H9 (cell line): ENCODE data around the gene DPH6. TPM values are rescaled to one million over a fixed set of nuclear protein-coding genes. Genes with fewer than 3 reads are reported as not detected.

ENCODE experiments used
- DNase-seq: peaks from one replicate; pipeline ENCODE4 v3.0.0-alpha.2; 2017
- H2AFZ ChIP-seq: one replicate; pipeline ENCODE4 v1.6.1; 2013; ENCODE audit warnings: mild to moderate bottlenecking, low read length, control low read depth, moderate library complexity
- H2AK5ac ChIP-seq: 2 replicates; pipeline ENCODE4 v1.6.1; 2013; ENCODE audit warnings: low read length, control low read depth, mixed read lengths; ENCODE audit not compliant: insufficient read length
- H2BK120ac ChIP-seq: one replicate; pipeline ENCODE4 v1.6.1; 2013; ENCODE audit warnings: low read depth, mild to moderate bottlenecking, low read length, control low read depth, inconsistent platforms; ENCODE audit not compliant: poor library complexity, severe bottlenecking
- H2BK12ac ChIP-seq: 2 replicates; pipeline ENCODE4 v1.6.1; 2013; ENCODE audit warnings: low read length, control low read depth, mixed read lengths, low read depth; ENCODE audit not compliant: insufficient read length
- H2BK15ac ChIP-seq: 2 replicates; pipeline ENCODE4 v1.6.1; 2013; ENCODE audit warnings: low read depth, low read length, control low read depth
- H2BK20ac ChIP-seq: one replicate; pipeline ENCODE4 v1.6.1; 2013; ENCODE audit warnings: low read depth, mild to moderate bottlenecking, low read length, control low read depth, inconsistent platforms; ENCODE audit not compliant: poor library complexity, severe bottlenecking
- H2BK5ac ChIP-seq: 2 replicates; pipeline ENCODE4 v1.6.1; 2013; ENCODE audit warnings: low read length, control low read depth, mixed read lengths; ENCODE audit not compliant: insufficient read length
- H3K14ac ChIP-seq: 2 replicates; pipeline ENCODE4 v1.6.1; 2013; ENCODE audit warnings: low read length, control low read depth; ENCODE audit not compliant: insufficient read depth
- H3K18ac ChIP-seq: 2 replicates; pipeline ENCODE4 v1.6.1; 2013; ENCODE audit warnings: low read depth, mild to moderate bottlenecking, mixed read lengths, low read length, control low read depth; ENCODE audit not compliant: insufficient read length
- H3K23ac ChIP-seq: 2 replicates; pipeline ENCODE4 v1.6.1; 2013; ENCODE audit warnings: low read length, control low read depth, mixed read lengths, low read depth; ENCODE audit not compliant: insufficient read length
- H3K23me2 ChIP-seq: 2 replicates; pipeline ENCODE4 v1.6.1; 2013; ENCODE audit warnings: low read depth, mild to moderate bottlenecking, mixed read lengths, low read length, control low read depth; ENCODE audit not compliant: insufficient read length, poor library complexity, severe bottlenecking
- H3K27ac ChIP-seq: 2 replicates; pipeline ENCODE4 v1.5.1; 2013; ENCODE audit warnings: low read length, control low read depth, mixed read lengths, low read depth; ENCODE audit not compliant: insufficient read length
- H3K27me3 ChIP-seq: 2 replicates; pipeline ENCODE4 v1.6.1; 2013; ENCODE audit warnings: low read length, control low read depth, inconsistent platforms; ENCODE audit not compliant: insufficient read depth
- H3K4ac ChIP-seq: 2 replicates; pipeline ENCODE4 v1.6.1; 2013; ENCODE audit warnings: low read depth, mild to moderate bottlenecking, control low read depth, inconsistent platforms, low read length, moderate library complexity
- H3K4me1 ChIP-seq: 2 replicates; pipeline ENCODE4 v1.6.1; 2013; ENCODE audit warnings: low read length, control low read depth, inconsistent platforms; ENCODE audit not compliant: insufficient read depth
- H3K4me2 ChIP-seq: 2 replicates; pipeline ENCODE4 v1.6.1; 2013; ENCODE audit warnings: low read length, control low read depth, mixed read lengths; ENCODE audit not compliant: insufficient read length, insufficient read depth
- H3K56ac ChIP-seq: 2 replicates; pipeline ENCODE4 v1.6.1; 2013; ENCODE audit warnings: low read depth, mild to moderate bottlenecking, mixed read lengths, low read length, control low read depth; ENCODE audit not compliant: insufficient read length
- H3K79me1 ChIP-seq: 2 replicates; pipeline ENCODE4 v1.6.1; 2013; ENCODE audit warnings: low read depth, mild to moderate bottlenecking, moderate library complexity, low read length, control low read depth, inconsistent platforms; ENCODE audit not compliant: insufficient read depth, poor library complexity, severe bottlenecking
- H3K79me2 ChIP-seq: 2 replicates; pipeline ENCODE4 v1.6.1; 2013; ENCODE audit warnings: low read length, control low read depth, inconsistent platforms; ENCODE audit not compliant: insufficient read depth
- H3K9ac ChIP-seq: 2 replicates; pipeline ENCODE4 v1.6.1; 2013; ENCODE audit warnings: low read length, control low read depth, mixed read lengths; ENCODE audit not compliant: insufficient read length; ENCODE audit errors: extremely low read depth
- H3K9me3 ChIP-seq: one replicate; pipeline ENCODE4 v1.6.1; 2013; ENCODE audit warnings: low read depth, low read length, inconsistent platforms; ENCODE audit not compliant: control insufficient read depth
- H3T11ph ChIP-seq: one replicate; pipeline ENCODE4 v1.6.1; 2013; ENCODE audit warnings: mild to moderate bottlenecking, low read length, control low read depth, inconsistent platforms
- H4K20me1 ChIP-seq: one replicate; pipeline ENCODE4 v1.6.1; 2013; ENCODE audit not compliant: control insufficient read depth, insufficient read length, insufficient read depth
- H4K5ac ChIP-seq: 2 replicates; pipeline ENCODE4 v1.6.1; 2013; ENCODE audit warnings: low read depth, mild to moderate bottlenecking, mixed read lengths, low read length, control low read depth; ENCODE audit not compliant: insufficient read length
- H4K8ac ChIP-seq: replicated peaks from 2 replicates; pipeline ENCODE4 v1.6.1; 2013; ENCODE audit warnings: low read length, control low read depth, mixed read lengths, low read depth; ENCODE audit not compliant: insufficient read length
- H4K91ac ChIP-seq: 2 replicates; pipeline ENCODE4 v1.6.1; 2013; ENCODE audit warnings: low read depth, mild to moderate bottlenecking, moderate library complexity, mixed read lengths, low read length, control low read depth; ENCODE audit not compliant: insufficient read length
- H3K27ac Mint-ChIP-seq, 3 experiments: 2 replicates in 2 of 3; 3 replicates in 1 of 3; pipeline ENCODE4 v1.8.0; 2020 to 2021; ENCODE audit warnings: mixed read lengths in 3 of 3, mild to moderate bottlenecking in 1 of 3, moderate library complexity in 1 of 3
- H3K27me3 Mint-ChIP-seq: 2 replicates; pipeline ENCODE4 v1.8.0; 2021; ENCODE audit warnings: low read depth, mild to moderate bottlenecking, moderate library complexity, mixed read lengths
- H3K36me3 Mint-ChIP-seq, 3 experiments: 2 replicates in 2 of 3; 3 replicates in 1 of 3; pipeline ENCODE4 v1.8.0; 2020 to 2021; ENCODE audit warnings: low read depth in 3 of 3, mixed read lengths in 3 of 3; ENCODE audit not compliant: insufficient read depth in 1 of 3
- H3K4me1 Mint-ChIP-seq, 2 experiments: 2 replicates each; pipeline ENCODE4 v1.8.0; 2020; ENCODE audit warnings: mixed read lengths in 2 of 2
- H3K4me3 Mint-ChIP-seq, 2 experiments: 2 replicates in 1 of 2; 3 replicates in 1 of 2; pipeline ENCODE4 v1.8.0; 2020 to 2021; ENCODE audit warnings: mild to moderate bottlenecking in 2 of 2, mixed read lengths in 2 of 2, moderate library complexity in 1 of 2
- H3K9me3 Mint-ChIP-seq, 2 experiments: 2 replicates in 1 of 2; 3 replicates in 1 of 2; pipeline ENCODE4 v1.8.0; 2020; ENCODE audit warnings: mild to moderate bottlenecking in 2 of 2, mixed read lengths in 2 of 2, moderate library complexity in 1 of 2
- WGBS: extraction: QIAGEN DNeasy Blood & Tissue Kit; methylation state at CpG from one replicate; pipeline ENCODE4 v1.1.7; 2013; ENCODE audit warnings: missing lambda C conversion rate, low lambda C conversion rate, mixed read lengths; ENCODE audit not compliant: insufficient read length; ENCODE audit errors: extremely low coverage; 5-methylcytosine and 5-hydroxymethylcytosine counted together
- total RNA-seq: library from RNA; stranded (reverse); gene quantifications from 2 replicates; pipeline ENCODE4 v1.2.1, GENCODE V29; 2021
- TF ChIP-seq, protein P1 (sequence below): fragments of 200-600 bp; sonication (generic); conservative IDR thresholded peaks from 3 replicates; pipeline ENCODE4 v1.8.0; 2021; ENCODE audit warnings: antibody characterized with exemption, mild to moderate bottlenecking

Gene DPH6
- total RNA-seq, 1 experiment from 2014 or later: 42.0 TPM

DNA sequence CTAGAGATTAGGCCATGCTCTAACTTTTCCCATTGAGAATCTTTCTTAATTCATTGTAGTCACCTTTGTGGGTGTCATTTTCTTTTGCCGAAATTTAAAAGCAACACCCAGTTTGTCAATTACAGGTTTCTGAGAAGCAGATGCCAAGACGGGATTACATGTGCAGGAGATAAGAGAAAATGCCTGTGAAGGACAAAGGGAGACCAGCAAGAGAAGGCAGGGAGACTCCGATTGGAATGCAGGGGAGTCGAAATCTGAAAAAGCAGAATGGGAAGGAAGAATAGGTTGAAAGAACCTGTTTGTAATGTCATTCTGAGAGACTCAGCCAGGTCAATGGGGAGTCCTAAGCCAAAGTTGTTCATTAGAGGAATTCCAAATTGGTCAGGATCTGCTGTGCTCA, 3.6 kb upstream of the DPH6 start:
- no peak overlapping the region for H4K91ac ChIP-seq
- no peak overlapping the region for H2BK12ac ChIP-seq
- no CpG with 5 or more reads among the region's 4 CpGs for WGBS
- no peak overlapping the region for H3K23ac ChIP-seq
- DNase-seq: no peak
- peaks cover 0 to 3% (median 0%) of the 10 kb centered on the region in 3 experiments; a peak in 2 of 7 replicates for H3K36me3 Mint-ChIP-seq
- no peak overlapping the region for H2BK15ac ChIP-seq
- H4K5ac ChIP-seq: no peak overlapping the region
- H3K27me3 Mint-ChIP-seq: no peaks in the 10 kb centered on the region
- TF ChIP-seq, protein P1, sequence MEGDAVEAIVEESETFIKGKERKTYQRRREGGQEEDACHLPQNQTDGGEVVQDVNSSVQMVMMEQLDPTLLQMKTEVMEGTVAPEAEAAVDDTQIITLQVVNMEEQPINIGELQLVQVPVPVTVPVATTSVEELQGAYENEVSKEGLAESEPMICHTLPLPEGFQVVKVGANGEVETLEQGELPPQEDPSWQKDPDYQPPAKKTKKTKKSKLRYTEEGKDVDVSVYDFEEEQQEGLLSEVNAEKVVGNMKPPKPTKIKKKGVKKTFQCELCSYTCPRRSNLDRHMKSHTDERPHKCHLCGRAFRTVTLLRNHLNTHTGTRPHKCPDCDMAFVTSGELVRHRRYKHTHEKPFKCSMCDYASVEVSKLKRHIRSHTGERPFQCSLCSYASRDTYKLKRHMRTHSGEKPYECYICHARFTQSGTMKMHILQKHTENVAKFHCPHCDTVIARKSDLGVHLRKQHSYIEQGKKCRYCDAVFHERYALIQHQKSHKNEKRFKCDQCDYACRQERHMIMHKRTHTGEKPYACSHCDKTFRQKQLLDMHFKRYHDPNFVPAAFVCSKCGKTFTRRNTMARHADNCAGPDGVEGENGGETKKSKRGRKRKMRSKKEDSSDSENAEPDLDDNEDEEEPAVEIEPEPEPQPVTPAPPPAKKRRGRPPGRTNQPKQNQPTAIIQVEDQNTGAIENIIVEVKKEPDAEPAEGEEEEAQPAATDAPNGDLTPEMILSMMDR: no peak
- H3K9me3 ChIP-seq: no peaks in the 10 kb centered on the region
- peak overlapping the region in 1 of 2 experiments; percentile 7; a peak in 2 of 5 replicates for H3K4me3 Mint-ChIP-seq
- H3K4me2 ChIP-seq: no peak overlapping the region
- no peak overlapping the region for H2BK5ac ChIP-seq
- no peak overlapping the region for H3K56ac ChIP-seq
- H4K8ac ChIP-seq: no peak overlapping the region
- H3K27ac Mint-ChIP-seq: peak overlapping the region; percentile 39 to 92 (median 69); a peak in 6 of 7 replicates
- no peak overlapping the region for H2BK20ac ChIP-seq
- H3K79me2 ChIP-seq: no peaks in the 10 kb centered on the region
- H3K4me1 ChIP-seq: peaks cover 11% of the 10 kb centered on the region; the same call in 1 of the 2 replicates
- no peak overlapping the region for H3K18ac ChIP-seq
- no peak overlapping the region for H2BK120ac ChIP-seq
- H3K79me1 ChIP-seq: no peaks in the 10 kb centered on the region
- no peaks in the 10 kb centered on the region; a peak in 1 of 5 replicates for H3K9me3 Mint-ChIP-seq
- H3K27me3 ChIP-seq: no peaks in the 10 kb centered on the region
- peaks cover 63 to 64% of the 10 kb centered on the region in 2 experiments for H3K4me1 Mint-ChIP-seq
- H3K9ac ChIP-seq: no peak overlapping the region
- H4K20me1 ChIP-seq: no peaks in the 10 kb centered on the region
- H2AK5ac ChIP-seq: no peak overlapping the region
- H3K14ac ChIP-seq: no peak overlapping the region
- no peak overlapping the region for H3K4ac ChIP-seq
- H3K27ac ChIP-seq: peak overlapping the region; percentile 5
- no peak overlapping the region for H2AFZ ChIP-seq
- peaks cover 9% of the 10 kb centered on the region for H3K23me2 ChIP-seq
- H3T11ph ChIP-seq: no peak overlapping the region
